Globus pallidus (tissue), 1 donor: ENCODE results near the gene IDH3A.
"Not testable (repeated sequence)": the region's sequence is repeated elsewhere in the genome, so short reads cannot be mapped to it uniquely, and the experiment has no call there.

Experiments used
- DNase-seq: peaks from one replicate; pipeline ENCODE4 v3.0.0-alpha.2; 2015; ENCODE audit warnings: low spot score

The IDH3A gene

GRCh38 chr15:78129751-78130287, 19.3 kb upstream of the IDH3A start:
- no peak for DNase-seq

GRCh38 chr15:78130466-78131294, 18.5 kb upstream of the IDH3A start:
- DNase-seq = no peak

GRCh38 chr15:78131295-78132061, 17.7 kb upstream of the IDH3A start, which contains the start of gene CIB2:
Gene CIB2 (minus strand): TSS chr15:78131445. CDS start chr15:78131215, 230 bp downstream.
- peak; percentile 52 for DNase-seq

GRCh38 chr15:78133801-78134200, 15.4 kb upstream of the IDH3A start:
- no peak for DNase-seq

- DNase-seq = no peak
Measured at GRCh38 chr15:78139578-78139977, 9.6 kb upstream of the IDH3A start.

GRCh38 chr15:78140292-78140691, 8.9 kb upstream of the IDH3A start:
- DNase-seq = no peak

GRCh38 chr15:78142332-78142731, 6.8 kb upstream of the IDH3A start:
- DNase-seq = no peak

GRCh38 chr15:78146425-78147154, 2.6 kb upstream of the IDH3A start:
- no peak for DNase-seq

- no peak for DNase-seq
Measured at GRCh38 chr15:78147566-78147965, 1.6 kb upstream of the IDH3A start.

GRCh38 chr15:78148392-78149067, 632 bp upstream of the IDH3A start:
- no peak for DNase-seq

- DNase-seq = no peak
Measured at GRCh38 chr15:78149805-78150751, 916 bp downstream of the IDH3A start.

- not testable (repeated sequence) for DNase-seq
Measured at GRCh38 chr15:78151075-78151474, 1.9 kb downstream of the IDH3A start.

GRCh38 chr15:78154955-78155354, 5.8 kb downstream of the IDH3A start:
- no peak for DNase-seq

GRCh38 chr15:78155355-78155939, 6.3 kb downstream of the IDH3A start:
- DNase-seq = no peak

- no peak for DNase-seq
Measured at GRCh38 chr15:78156653-78157052, 7.5 kb downstream of the IDH3A start.

- DNase-seq = no peak
Measured at GRCh38 chr15:78157203-78157602, 8.0 kb downstream of the IDH3A start.

GRCh38 chr15:78159395-78159794, 10.2 kb downstream of the IDH3A start:
- no peak for DNase-seq

- peak; percentile 36 for DNase-seq
Measured at GRCh38 chr15:78162038-78162437, 12.9 kb downstream of the IDH3A start.

GRCh38 chr15:78164010-78164409, 14.8 kb downstream of the IDH3A start:
- DNase-seq = no peak
